ENCODE measurements around the gene YRDC. TPM values are rescaled to one million over a fixed set of nuclear protein-coding genes. Genes with fewer than 3 reads are reported as not detected.

YRDC gene
- total RNA-seq, 1 donor from 2014 or later, result 6.3 TPM

Other genes starting within 250 kb of the YRDC start
- gene GNL2, start 212.3 kb downstream of the YRDC start, total RNA-seq, result 24.1 TPM
- not detected for gene RSPO1, start 173.3 kb downstream of the YRDC start, total RNA-seq
- gene CDCA8, start 115.7 kb downstream of the YRDC start, total RNA-seq, result 0.27 TPM
- not detected for gene EPHA10, start 43.1 kb downstream of the YRDC start, total RNA-seq
- gene MANEAL, start 14.4 kb downstream of the YRDC start, total RNA-seq, result 2.1 TPM
- gene C1orf122, start 418 bp downstream of the YRDC start, total RNA-seq, result 52.1 TPM
- 16.0 TPM for gene MTF1, start 51.4 kb upstream of the YRDC start, total RNA-seq
- 13.7 TPM for gene INPP5B, start 138.8 kb upstream of the YRDC start, total RNA-seq
- 30.9 TPM for gene SF3A3, start 181.8 kb upstream of the YRDC start, total RNA-seq
- 9.8 TPM for gene FHL3, start 197.3 kb upstream of the YRDC start, total RNA-seq
- 29.8 TPM for gene UTP11, start 204.5 kb upstream of the YRDC start, total RNA-seq
- not detected for gene POU3F1, start 238.6 kb upstream of the YRDC start, total RNA-seq